Panc1 (cell line): ENCODE data around the gene FAM120B. TPM values are rescaled to one million over a fixed set of nuclear protein-coding genes. Genes with fewer than 3 reads are reported as not detected.

Experiments
- ATAC-seq: fragments of 200-7000 bp; cut with Tn5 transposase; 2 replicates; pipeline ENCODE4 v1.9.1; 2020; ENCODE audit warnings: mild to moderate bottlenecking, moderate library complexity
- BruUV-seq: library from RNA; stranded (reverse); fragments of 400-500 nt; replicated peaks from 2 replicates; lab custom pipeline; 2021; lab: Mats Ljungman, UMichigan
- CTCF ChIA-PET: fragments of 300-600 bp; sonication (Branson Sonifier 250); formaldehyde crosslinking; loops from one replicate; lab custom pipeline; 2022; ENCODE audit warnings: antibody characterized with exemption; lab: Charles Lee
- POLR2A ChIA-PET: fragments of 300-600 bp; sonication (Branson Sonifier 250); formaldehyde crosslinking; loops from one replicate; lab custom pipeline; 2022; ENCODE audit warnings: antibody characterized with exemption; lab: Charles Lee
- DNase-seq: peaks from one replicate; pipeline ENCODE4 v3.0.0-alpha.2; 2010; ENCODE audit warnings: low read depth, low spot score
- H3K27ac ChIP-seq: 2 replicates; pipeline ENCODE4 v1.5.1; 2011; ENCODE audit warnings: mild to moderate bottlenecking, low read length, inconsistent platforms
- H3K27me3 ChIP-seq: fragments of 200-500 bp; sonication (Bioruptor generic); 2 replicates; pipeline ENCODE4 v1.6.0; 2014; ENCODE audit warnings: low read length, inconsistent platforms; ENCODE audit not compliant: control insufficient read depth, insufficient read depth
- H3K36me3 ChIP-seq: fragments of 200-500 bp; sonication (Bioruptor generic); 2 replicates; pipeline ENCODE4 v1.5.1; 2014; ENCODE audit warnings: inconsistent platforms, mild to moderate bottlenecking, low read length, moderate library complexity; ENCODE audit not compliant: control insufficient read depth, insufficient read depth
- H3K4me1 ChIP-seq: 2 replicates; pipeline ENCODE4 v1.5.1; 2011; ENCODE audit warnings: inconsistent platforms, mild to moderate bottlenecking, low read length, moderate library complexity; ENCODE audit not compliant: control insufficient read depth, insufficient read depth
- H3K4me3 ChIP-seq, 2 experiments: 2 replicates each; pipeline ENCODE4 v1.5.1; 2011 to 2012; ENCODE audit warnings: low read depth in 2 of 2, low read length in 2 of 2, mild to moderate bottlenecking in 2 of 2, inconsistent platforms in 1 of 2, moderate library complexity in 1 of 2
- H3K9me3 ChIP-seq: fragments of 200-500 bp; sonication (Bioruptor generic); 2 replicates; pipeline ENCODE4 v1.5.1; 2014; ENCODE audit warnings: low read depth, mild to moderate bottlenecking, inconsistent platforms, low read length, moderate library complexity; ENCODE audit not compliant: control insufficient read depth, insufficient read depth
- CTCF ChIP-seq: fragments of 450-650 bp; IDR thresholded peaks from 2 replicates; pipeline ENCODE4 v1.5.1; 2017; ENCODE audit warnings: mild to moderate bottlenecking
- POLR2AphosphoS5 ChIP-seq: IDR thresholded peaks from 2 replicates; pipeline ENCODE4 v1.6.1; 2012; ENCODE audit warnings: mild to moderate bottlenecking, low read depth, low read length, moderate library complexity
- SIN3A ChIP-seq: IDR thresholded peaks from 2 replicates; pipeline ENCODE4 v1.6.1; 2012; ENCODE audit warnings: low read depth, mild to moderate bottlenecking, low read length, moderate library complexity, borderline replicate concordance; ENCODE audit not compliant: insufficient read depth
- TCF7L2 ChIP-seq: IDR thresholded peaks from 2 replicates; pipeline ENCODE4 v1.6.1; 2011; ENCODE audit warnings: mild to moderate bottlenecking, low read depth, low read length, inconsistent platforms
- in situ Hi-C: cut with HindIII; loops from 2 replicates; pipeline ENCODE4 v1.10.0; 2016; ENCODE audit warnings: low sequenced_read_pairs, low pct_unique_long_range_greater_than_20kb
- intact Hi-C: fragments of 100-400 bp; cut with micrococcal nuclease; formaldehyde crosslinking; loops from one replicate; pipeline ENCODE4 v1.10.0; 2022; ENCODE audit not compliant: unreplicated experiment
- total RNA-seq: library from RNA; stranded (reverse); gene quantifications from one replicate; pipeline ENCODE4 v1.2.1, GENCODE V29; 2021; ENCODE audit not compliant: unreplicated experiment
- TF ChIP-seq, protein P1 (sequence below), 2 experiments: IDR thresholded peaks; 2 replicates each; pipeline ENCODE4 v1.6.1; 2011 to 2012; ENCODE audit warnings: low read depth in 2 of 2, control low read depth in 1 of 2, low read length in 1 of 2, mild to moderate bottlenecking in 1 of 2, moderate library complexity in 1 of 2; ENCODE audit not compliant: insufficient read depth in 1 of 2

The FAM120B gene
- total RNA-seq, 1 experiment from 2014 or later, result 38.0 TPM

- intact Hi-C loops, result no loop called here
- BruUV-seq, result no TSS peak
- in situ Hi-C loops, result no loop called here
- Histone ChIP-seq H3K9me3 (no peaks in the 10 kb centered on the region), H3K27me3 (no peaks in the 10 kb centered on the region), H3K36me3 (no peaks in the 10 kb centered on the region), H3K27ac (no peak overlapping the region), H3K4me3 (no peak overlapping the region), H3K4me1 (no peaks in the 10 kb centered on the region)
- CTCF ChIA-PET, result no interaction called here
- POLR2A ChIA-PET, result no interaction called here
- TF ChIP-seq POLR2AphosphoS5, result no peak
- no peak for TF ChIP-seq TCF7L2
- TF ChIP-seq, protein P1, sequence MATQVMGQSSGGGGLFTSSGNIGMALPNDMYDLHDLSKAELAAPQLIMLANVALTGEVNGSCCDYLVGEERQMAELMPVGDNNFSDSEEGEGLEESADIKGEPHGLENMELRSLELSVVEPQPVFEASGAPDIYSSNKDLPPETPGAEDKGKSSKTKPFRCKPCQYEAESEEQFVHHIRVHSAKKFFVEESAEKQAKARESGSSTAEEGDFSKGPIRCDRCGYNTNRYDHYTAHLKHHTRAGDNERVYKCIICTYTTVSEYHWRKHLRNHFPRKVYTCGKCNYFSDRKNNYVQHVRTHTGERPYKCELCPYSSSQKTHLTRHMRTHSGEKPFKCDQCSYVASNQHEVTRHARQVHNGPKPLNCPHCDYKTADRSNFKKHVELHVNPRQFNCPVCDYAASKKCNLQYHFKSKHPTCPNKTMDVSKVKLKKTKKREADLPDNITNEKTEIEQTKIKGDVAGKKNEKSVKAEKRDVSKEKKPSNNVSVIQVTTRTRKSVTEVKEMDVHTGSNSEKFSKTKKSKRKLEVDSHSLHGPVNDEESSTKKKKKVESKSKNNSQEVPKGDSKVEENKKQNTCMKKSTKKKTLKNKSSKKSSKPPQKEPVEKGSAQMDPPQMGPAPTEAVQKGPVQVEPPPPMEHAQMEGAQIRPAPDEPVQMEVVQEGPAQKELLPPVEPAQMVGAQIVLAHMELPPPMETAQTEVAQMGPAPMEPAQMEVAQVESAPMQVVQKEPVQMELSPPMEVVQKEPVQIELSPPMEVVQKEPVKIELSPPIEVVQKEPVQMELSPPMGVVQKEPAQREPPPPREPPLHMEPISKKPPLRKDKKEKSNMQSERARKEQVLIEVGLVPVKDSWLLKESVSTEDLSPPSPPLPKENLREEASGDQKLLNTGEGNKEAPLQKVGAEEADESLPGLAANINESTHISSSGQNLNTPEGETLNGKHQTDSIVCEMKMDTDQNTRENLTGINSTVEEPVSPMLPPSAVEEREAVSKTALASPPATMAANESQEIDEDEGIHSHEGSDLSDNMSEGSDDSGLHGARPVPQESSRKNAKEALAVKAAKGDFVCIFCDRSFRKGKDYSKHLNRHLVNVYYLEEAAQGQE (IDR thresholded peaks at IDR 0.05; ENCODE audit: insufficient read depth in 1 of 2, low read depth in 2 of 2, low read length in 1 of 2), result no peak
- no peak for TF ChIP-seq CTCF
- TF ChIP-seq SIN3A, result no peak
- DNase-seq (no peak), ATAC-seq (peak; percentile 26; the same call in 1 of the 2 replicates)
These were observed 70.0 kb downstream of the FAM120B start for GRCh38 chr6:170376386-170377043.

- H3K27me3 ChIP-seq, result no peaks in the 10 kb centered on the region
- no peak overlapping the region for H3K4me3 ChIP-seq
- BruUV-seq, result no TSS peak
- H3K9me3 ChIP-seq, result no peaks in the 10 kb centered on the region
- no peak overlapping the region for H3K27ac ChIP-seq
- H3K4me1 ChIP-seq, result no peaks in the 10 kb centered on the region
- intact Hi-C loops, result no loop called here
- in situ Hi-C loops, result no loop called here
- TF ChIP-seq SIN3A (no peak), TCF7L2 (no peak), POLR2AphosphoS5 (no peak), CTCF (no peak)
- TF ChIP-seq, protein P1 (IDR thresholded peaks at IDR 0.05; ENCODE audit: insufficient read depth in 1 of 2, low read depth in 2 of 2, low read length in 1 of 2), result no peak
- H3K36me3 ChIP-seq, result no peaks in the 10 kb centered on the region
- POLR2A ChIA-PET, result no interaction called here
- ATAC-seq (no peak), DNase-seq (no peak)
- CTCF ChIA-PET, result no interaction called here
These were observed 71.9 kb downstream of the FAM120B start for GRCh38 chr6:170378502-170378901.
